Activated T-helper 1 cell treated with anti-CD3 and anti-CD28 coated beads, Interleukin-12 subunit alpha, Interleukin-12 subunit beta, Interleukin-2, Interleukin-4 antibody, amounts not matched to agents 30 ng/mL and 10 ng/mL and 1 ng/mL, durations not matched to agents 14 hours and 24 hours and 36 hours (primary cell): ENCODE results near the gene KATNAL2. TPM values are rescaled to one million over a fixed set of nuclear protein-coding genes. Genes with fewer than 3 reads are reported as not detected.
A peak's percentile ranks its signal among the peaks of the same experiment; 100 is the strongest.

Source experiments
- DNase-seq: peaks from one replicate; pipeline ENCODE4 v3.0.0; 2021; ENCODE audit warnings: low spot score
- H3K27ac Mint-ChIP-seq: one replicate; pipeline ENCODE4 v1.8.0; 2021; ENCODE audit warnings: mild to moderate bottlenecking, mixed read lengths
- H3K27me3 Mint-ChIP-seq: one replicate; pipeline ENCODE4 v1.8.0; 2022; ENCODE audit warnings: mild to moderate bottlenecking, moderate library complexity, mixed read lengths; ENCODE audit not compliant: insufficient read depth
- H3K36me3 Mint-ChIP-seq: one replicate; pipeline ENCODE4 v1.8.0; 2021; ENCODE audit warnings: low read depth, mixed read lengths
- H3K4me1 Mint-ChIP-seq: one replicate; pipeline ENCODE4 v1.8.0; 2021; ENCODE audit warnings: low read depth, mixed read lengths
- H3K4me3 Mint-ChIP-seq: one replicate; pipeline ENCODE4 v1.8.0; 2021; ENCODE audit warnings: mild to moderate bottlenecking, moderate library complexity, mixed read lengths
- H3K9me3 Mint-ChIP-seq: one replicate; pipeline ENCODE4 v1.8.0; 2021; ENCODE audit warnings: mixed read lengths
- intact Hi-C: fragments of 100-400 bp; cut with micrococcal nuclease; formaldehyde crosslinking; loops from one replicate; pipeline ENCODE4 v1.15.1; 2024
- total RNA-seq: library from RNA; stranded (reverse); gene quantifications from 2 replicates; pipeline ENCODE4 v1.2.3, GENCODE V29; 2022

KATNAL2 gene
- total RNA-seq, 1 donor from 2014 or later = 0.26 TPM

DNA sequence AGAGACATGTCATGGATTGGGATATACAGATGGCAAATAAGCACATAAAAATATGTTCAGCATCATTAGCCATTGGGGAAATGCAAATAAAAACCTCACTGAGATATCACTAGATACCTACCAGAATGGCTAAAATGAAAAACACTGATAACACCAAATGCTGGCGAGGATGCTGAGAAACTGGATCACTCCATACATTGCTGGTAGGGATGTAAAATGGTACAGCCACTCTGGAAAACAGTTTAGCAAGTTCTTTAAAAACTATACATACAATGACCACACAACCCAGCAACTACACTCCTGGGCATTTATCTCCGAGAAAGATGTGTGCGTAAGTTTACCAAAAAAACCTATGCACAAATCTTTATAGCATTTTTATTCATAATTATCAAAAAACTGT lies 14.0 kb upstream of the KATNAL2 start:
- Mint-ChIP-seq H3K27ac (no peak overlapping the region), H3K36me3 (peaks cover 13% of the 10 kb centered on the region), H3K4me3 (no peak overlapping the region), H3K4me1 (no peaks in the 10 kb centered on the region), H3K9me3 (no peaks in the 10 kb centered on the region), H3K27me3 (no peaks in the 10 kb centered on the region)
- no peak for DNase-seq
- intact Hi-C loops = no loop called here

- Mint-ChIP-seq H3K4me1 (peaks cover 16% of the 10 kb centered on the region), H3K27me3 (no peaks in the 10 kb centered on the region), H3K9me3 (no peaks in the 10 kb centered on the region), H3K36me3 (peaks cover 9% of the 10 kb centered on the region), H3K4me3 (no peak overlapping the region), H3K27ac (no peak overlapping the region)
- intact Hi-C loops = no loop called here
- no peak for DNase-seq
Measured at GRCh38 chr18:46909497-46909896, 7.9 kb upstream of the KATNAL2 start.

DNA sequence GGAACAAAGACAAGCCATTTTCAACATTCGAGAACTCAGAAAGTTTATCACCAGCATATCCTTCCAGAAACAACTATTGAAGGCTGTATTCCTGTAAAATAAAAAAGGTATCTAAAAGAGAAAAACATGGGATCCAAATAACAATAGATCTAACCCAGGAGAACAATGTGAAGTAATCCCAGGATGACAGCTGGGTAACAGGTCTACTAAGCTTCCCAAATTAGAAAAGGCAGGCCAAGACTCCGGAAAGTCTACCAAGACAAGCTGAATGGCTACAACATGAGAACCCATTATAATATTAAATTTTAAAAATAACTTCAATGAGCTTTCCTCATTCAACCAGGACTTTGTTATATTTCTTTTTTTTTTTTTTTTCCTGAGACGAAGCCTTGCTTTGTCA lies 6.5 kb upstream of the KATNAL2 start:
- DNase-seq = no peak
- intact Hi-C loops = loop anchor here (10.0 kb wide), 3 partner anchors 264 to 816 kb away; partner anchors contain the start of genes ATP5F1A and IER3IP1
- Mint-ChIP-seq H3K27ac (no peak overlapping the region), H3K27me3 (no peaks in the 10 kb centered on the region), H3K9me3 (no peaks in the 10 kb centered on the region), H3K4me3 (no peak overlapping the region), H3K4me1 (peaks cover 30% of the 10 kb centered on the region), H3K36me3 (peaks cover 6% of the 10 kb centered on the region)

DNA sequence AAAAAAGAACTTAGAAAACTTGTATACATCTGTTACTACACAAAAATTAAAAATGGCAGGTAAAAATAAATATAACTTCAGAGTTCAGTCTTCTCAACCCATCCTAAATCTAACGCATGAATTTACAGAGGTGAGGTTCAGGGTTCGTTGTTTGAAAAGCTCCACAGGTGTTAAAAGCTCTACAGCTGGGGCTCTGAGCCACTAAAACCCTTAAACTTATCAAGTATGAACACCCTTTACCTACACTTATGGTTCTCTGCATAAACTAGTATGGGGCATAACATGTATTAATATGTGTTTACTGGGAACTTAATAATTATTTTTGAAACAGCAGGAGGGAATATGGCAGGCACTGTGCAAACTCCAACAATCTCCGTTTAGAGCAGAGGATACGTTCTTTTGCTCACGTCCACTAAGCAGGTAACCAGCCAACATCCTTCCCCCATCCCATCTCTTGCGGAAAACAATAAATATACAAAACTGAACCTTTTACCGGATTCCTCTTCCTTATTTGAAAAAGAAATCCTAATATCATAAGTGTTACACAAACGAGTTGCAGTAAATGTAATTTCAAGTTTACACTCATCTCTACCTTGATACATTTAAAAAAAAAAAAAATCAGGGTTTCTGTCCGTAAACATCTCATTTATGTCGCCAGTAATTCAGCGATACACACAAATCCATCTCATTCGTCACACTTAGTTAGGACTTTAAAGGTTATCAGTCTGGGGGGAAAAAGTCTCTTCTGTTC lies 1.4 kb upstream of the KATNAL2 start:
- Mint-ChIP-seq H3K27ac (peak overlapping the region; percentile 90), H3K9me3 (no peaks in the 10 kb centered on the region), H3K4me3 (peak overlapping the region; percentile 94), H3K4me1 (peaks cover 49% of the 10 kb centered on the region), H3K36me3 (peaks cover 2% of the 10 kb centered on the region), H3K27me3 (peaks cover 5% of the 10 kb centered on the region)
- DNase-seq = no peak
- intact Hi-C loops = loop anchor here (2.0 to 10.0 kb wide), 6 partner anchors 159 to 1496 kb away; partner anchors contain the start of genes ATP5F1A, IER3IP1 and ST8SIA5

- Mint-ChIP-seq H3K4me1 (peaks cover 49% of the 10 kb centered on the region), H3K4me3 (peak overlapping the region; percentile 94), H3K36me3 (peaks cover 2% of the 10 kb centered on the region), H3K27me3 (peaks cover 5% of the 10 kb centered on the region), H3K27ac (peak overlapping the region; percentile 90), H3K9me3 (no peaks in the 10 kb centered on the region)
- peak; percentile 33 for DNase-seq
- intact Hi-C loops = loop anchor here (1.0 to 10.0 kb wide), 8 partner anchors 25 to 1496 kb away; partner anchors contain the start of genes ATP5F1A, IER3IP1 and ST8SIA5
Measured at GRCh38 chr18:46916551-46917107, 773 bp upstream of the KATNAL2 start.

- no peaks in the 10 kb centered on the region for H3K9me3 Mint-ChIP-seq
- H3K4me1 Mint-ChIP-seq = peaks cover 46% of the 10 kb centered on the region
- peak; percentile 5 for DNase-seq
- peaks cover 5% of the 10 kb centered on the region for H3K27me3 Mint-ChIP-seq
- H3K4me3 Mint-ChIP-seq = peak overlapping the region; percentile 74
- peak overlapping the region; percentile 80 for H3K27ac Mint-ChIP-seq
- H3K36me3 Mint-ChIP-seq = peaks cover 2% of the 10 kb centered on the region
- intact Hi-C loops = loop anchor here (1.0 to 10.0 kb wide), 8 partner anchors 27 to 1494 kb away; partner anchors contain the start of genes ATP5F1A, IER3IP1 and ST8SIA5
Measured at GRCh38 chr18:46917803-46918600, 600 bp downstream of the KATNAL2 start.

DNA sequence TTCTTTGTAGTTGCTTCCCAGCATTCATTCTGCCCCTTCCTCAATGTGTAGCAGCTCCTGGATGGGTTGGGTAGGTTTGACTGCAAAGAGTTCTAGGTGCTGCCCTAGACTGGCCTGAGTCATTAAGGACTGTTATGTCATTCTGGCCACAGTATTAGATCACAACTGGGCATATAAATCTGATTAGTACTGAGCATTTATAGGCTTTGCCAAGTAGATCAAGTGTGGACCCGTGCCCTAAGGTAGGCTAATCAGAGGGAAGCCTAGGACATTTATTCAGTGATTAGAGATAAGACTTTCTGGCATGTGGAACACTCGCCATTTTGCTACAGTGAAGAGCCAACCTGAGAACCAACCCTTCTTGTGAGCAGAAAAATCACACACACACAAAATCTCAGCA lies 2.7 kb downstream of the KATNAL2 start:
- Mint-ChIP-seq H3K9me3 (no peaks in the 10 kb centered on the region), H3K4me3 (no peak overlapping the region), H3K27me3 (peaks cover 10% of the 10 kb centered on the region), H3K4me1 (peaks cover 27% of the 10 kb centered on the region), H3K27ac (no peak overlapping the region), H3K36me3 (no peaks in the 10 kb centered on the region)
- intact Hi-C loops = no loop called here
- DNase-seq = no peak

DNA sequence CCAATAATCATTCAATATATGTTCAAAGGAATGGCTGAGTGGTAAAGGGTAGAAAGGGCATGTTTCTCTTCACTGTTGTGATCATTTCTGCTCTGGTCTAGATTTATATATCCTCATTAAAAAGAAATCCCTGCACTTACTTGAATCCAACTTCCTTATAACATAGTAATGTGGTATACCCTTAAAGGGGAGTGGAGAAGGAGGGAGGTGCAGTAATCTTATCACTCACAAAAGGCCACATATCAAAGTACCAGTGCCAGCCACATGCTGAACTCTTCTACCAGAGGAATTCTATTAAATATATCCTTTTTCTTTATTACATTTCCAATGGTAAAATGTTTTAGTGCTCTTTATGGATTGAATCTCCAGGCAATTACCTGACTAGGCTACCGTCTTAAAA lies 3.3 kb downstream of the KATNAL2 start:
- H3K9me3 Mint-ChIP-seq = no peaks in the 10 kb centered on the region
- H3K4me1 Mint-ChIP-seq = peaks cover 21% of the 10 kb centered on the region
- intact Hi-C loops = no loop called here
- H3K27ac Mint-ChIP-seq = no peak overlapping the region
- no peak for DNase-seq
- H3K27me3 Mint-ChIP-seq = peaks cover 13% of the 10 kb centered on the region
- no peaks in the 10 kb centered on the region for H3K36me3 Mint-ChIP-seq
- no peak overlapping the region for H3K4me3 Mint-ChIP-seq

GRCh38 chr18:46939337-46939963 lies 22.0 kb downstream of the KATNAL2 start:
- no peak for DNase-seq
- Mint-ChIP-seq H3K4me3 (no peak overlapping the region), H3K27me3 (peaks cover 4% of the 10 kb centered on the region), H3K9me3 (no peaks in the 10 kb centered on the region), H3K27ac (no peak overlapping the region), H3K36me3 (no peaks in the 10 kb centered on the region), H3K4me1 (no peaks in the 10 kb centered on the region)
- intact Hi-C loops = no loop called here

DNA sequence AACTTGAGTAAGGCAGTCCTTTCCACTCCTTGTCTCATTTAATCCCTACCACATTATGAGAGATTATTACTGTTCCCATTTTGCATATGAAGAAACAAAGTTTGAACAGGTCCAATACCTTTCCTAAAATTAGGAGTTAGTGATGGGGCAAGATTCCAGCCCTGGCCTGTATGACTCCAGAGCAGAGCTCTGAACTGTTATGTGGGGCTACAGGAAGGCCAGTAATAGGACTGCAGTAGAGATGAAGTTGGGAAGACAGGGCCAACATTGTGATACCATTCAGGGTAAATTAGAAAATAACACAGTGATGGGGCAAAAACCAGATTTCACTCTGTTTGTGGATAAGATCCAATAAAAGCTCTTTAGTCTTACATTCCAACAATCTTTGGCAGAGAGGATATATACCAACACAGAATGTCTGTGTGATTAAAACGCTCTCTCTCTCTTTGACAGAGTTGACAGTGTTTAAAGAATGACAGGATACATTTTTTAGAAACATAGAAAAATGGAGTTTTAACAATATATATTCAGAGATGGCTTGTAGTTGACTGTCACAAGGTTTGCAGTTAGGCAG lies 22.7 kb downstream of the KATNAL2 start:
- no peaks in the 10 kb centered on the region for H3K4me1 Mint-ChIP-seq
- H3K4me3 Mint-ChIP-seq = no peak overlapping the region
- H3K9me3 Mint-ChIP-seq = no peaks in the 10 kb centered on the region
- DNase-seq = no peak
- intact Hi-C loops = no loop called here
- no peak overlapping the region for H3K27ac Mint-ChIP-seq
- peaks cover 4% of the 10 kb centered on the region for H3K27me3 Mint-ChIP-seq
- H3K36me3 Mint-ChIP-seq = no peaks in the 10 kb centered on the region

GRCh38 chr18:46942646-46943045 lies 25.2 kb downstream of the KATNAL2 start:
- H3K36me3 Mint-ChIP-seq = no peaks in the 10 kb centered on the region
- intact Hi-C loops = no loop called here
- H3K27ac Mint-ChIP-seq = no peak overlapping the region
- no peak for DNase-seq
- no peak overlapping the region for H3K4me3 Mint-ChIP-seq
- no peaks in the 10 kb centered on the region for H3K4me1 Mint-ChIP-seq
- no peaks in the 10 kb centered on the region for H3K9me3 Mint-ChIP-seq
- H3K27me3 Mint-ChIP-seq = peaks cover 4% of the 10 kb centered on the region

DNA sequence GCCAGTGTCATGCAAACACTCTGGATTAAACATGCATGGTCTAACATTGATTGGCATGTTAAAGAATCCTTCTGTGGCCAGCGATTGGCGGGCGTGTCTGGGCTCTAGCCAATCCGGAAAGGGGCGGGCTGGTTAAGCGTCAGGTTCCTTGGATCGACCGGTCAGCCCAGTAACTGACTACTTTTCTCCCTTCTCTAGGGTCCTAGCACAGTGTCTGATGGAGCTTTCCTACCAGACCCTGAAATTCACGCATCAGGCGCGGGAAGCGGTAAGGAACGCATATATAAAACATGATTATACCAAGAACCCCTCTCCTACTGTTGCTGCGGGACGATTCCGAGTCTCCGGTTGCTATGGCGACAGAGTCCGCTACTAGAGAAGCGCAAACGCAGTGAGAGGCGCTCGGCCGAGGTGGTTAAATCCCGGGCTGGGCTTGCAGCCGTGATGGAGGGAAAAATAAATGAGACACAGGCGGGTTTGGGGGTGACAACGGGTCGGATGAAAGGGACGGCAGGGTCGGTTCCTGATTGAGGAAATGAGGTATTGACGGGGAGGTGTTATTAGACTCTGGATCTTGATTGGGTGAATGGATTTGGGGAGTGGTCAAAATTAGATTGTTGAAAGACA lies 29.4 kb downstream of the KATNAL2 start:
- peaks cover 8% of the 10 kb centered on the region for H3K27me3 Mint-ChIP-seq
- peak; percentile 55 for DNase-seq
- H3K27ac Mint-ChIP-seq = no peak overlapping the region
- no peaks in the 10 kb centered on the region for H3K4me1 Mint-ChIP-seq
- H3K36me3 Mint-ChIP-seq = no peaks in the 10 kb centered on the region
- H3K9me3 Mint-ChIP-seq = no peaks in the 10 kb centered on the region
- intact Hi-C loops = loop anchor here (1.0 kb wide), 1 partner anchor 29 kb away; the partner anchor contains the start of genes KATNAL2 and PIAS2
- no peak overlapping the region for H3K4me3 Mint-ChIP-seq
